GM23248 (cell line): ENCODE data around the gene NARF.

Experiments used
- EZH2 ChIP-seq: fragments of 200-600 bp; sonication (generic); IDR thresholded peaks from 2 replicates; pipeline ENCODE4 v1.6.1; 2018; ENCODE audit warnings: antibody characterized with exemption, mild to moderate bottlenecking; ENCODE audit not compliant: insufficient read depth, poor library complexity, severe bottlenecking
- EZH2phosphoT487 ChIP-seq: fragments of 200-600 bp; sonication (generic); IDR thresholded peaks from 2 replicates; pipeline ENCODE4 v1.6.1; 2018; ENCODE audit warnings: antibody characterized with exemption, moderate library complexity, mild to moderate bottlenecking, low read depth; ENCODE audit not compliant: insufficient read depth

DNA sequence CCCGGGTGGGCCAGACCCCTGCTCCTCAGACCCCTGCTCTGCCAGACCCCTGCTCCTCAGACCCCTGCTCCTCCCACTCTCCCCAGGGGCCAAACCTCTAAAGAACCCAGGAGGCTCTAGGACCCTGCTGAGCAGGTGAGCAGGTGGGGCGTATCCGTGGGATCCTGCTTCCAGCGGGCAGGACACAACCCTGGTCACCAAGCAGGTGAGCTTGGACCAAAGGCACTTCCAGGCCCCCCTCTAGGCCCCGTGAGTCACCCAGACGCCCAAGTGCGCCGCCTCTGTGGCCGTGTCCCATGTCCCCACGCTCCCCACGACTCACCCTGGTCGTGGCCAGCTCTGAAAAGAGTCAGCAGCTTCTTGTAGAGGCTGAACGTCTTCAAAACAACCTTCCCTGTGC is 13.0 kb upstream of the NARF start:
- no peak for TF ChIP-seq EZH2
- no peak for TF ChIP-seq EZH2phosphoT487
